COLO668 (cell line): ENCODE measurements around the gene TMEM259.

ENCODE experiments used
- DNase-seq: peaks from one replicate; lab custom pipeline; 2025; ENCODE audit not compliant: unreplicated experiment; lab: John Stamatoyannopoulos, UW

Gene TMEM259

DNA sequence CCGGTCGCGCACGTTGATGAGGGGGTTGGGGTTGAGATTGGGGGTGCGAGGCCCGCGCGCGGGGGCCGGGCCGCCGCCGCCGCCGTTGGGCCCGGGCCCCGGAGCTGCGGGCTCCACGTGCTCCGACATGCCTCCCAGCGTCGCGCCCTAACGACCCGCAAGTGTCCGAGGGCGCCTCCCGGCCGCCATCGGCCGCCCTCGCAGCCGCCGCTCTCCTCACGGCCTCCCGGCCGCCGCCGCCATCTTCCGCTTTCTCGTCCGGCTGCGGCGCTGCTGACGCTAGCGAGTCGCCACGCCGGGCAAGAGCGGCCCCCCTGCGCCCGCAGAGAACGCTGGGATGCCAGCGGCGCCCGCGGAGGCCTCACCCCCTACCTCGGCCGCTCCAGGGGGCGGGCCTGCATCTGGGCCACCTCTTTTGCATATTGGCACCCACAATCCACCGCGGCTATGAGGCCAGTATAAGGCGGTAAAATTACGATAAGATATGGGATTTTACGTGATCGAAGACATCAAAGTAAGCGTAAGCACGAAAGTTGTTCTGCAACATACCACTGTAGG is at the start of gene TMEM259:
TSS of gene TMEM259 (minus strand) at position 256 of the 558 bp plus-strand sequence. CDS start at position 129, 127 bp downstream.
- DNase-seq, result peak; percentile 99

- peak; percentile 26 for DNase-seq
Observed at GRCh38 chr19:1070576-1070930, 49.6 kb upstream of the TMEM259 start.

- DNase-seq, result peak; percentile 52
Observed at GRCh38 chr19:1069009-1069779, 48.3 kb upstream of the TMEM259 start.

DNA sequence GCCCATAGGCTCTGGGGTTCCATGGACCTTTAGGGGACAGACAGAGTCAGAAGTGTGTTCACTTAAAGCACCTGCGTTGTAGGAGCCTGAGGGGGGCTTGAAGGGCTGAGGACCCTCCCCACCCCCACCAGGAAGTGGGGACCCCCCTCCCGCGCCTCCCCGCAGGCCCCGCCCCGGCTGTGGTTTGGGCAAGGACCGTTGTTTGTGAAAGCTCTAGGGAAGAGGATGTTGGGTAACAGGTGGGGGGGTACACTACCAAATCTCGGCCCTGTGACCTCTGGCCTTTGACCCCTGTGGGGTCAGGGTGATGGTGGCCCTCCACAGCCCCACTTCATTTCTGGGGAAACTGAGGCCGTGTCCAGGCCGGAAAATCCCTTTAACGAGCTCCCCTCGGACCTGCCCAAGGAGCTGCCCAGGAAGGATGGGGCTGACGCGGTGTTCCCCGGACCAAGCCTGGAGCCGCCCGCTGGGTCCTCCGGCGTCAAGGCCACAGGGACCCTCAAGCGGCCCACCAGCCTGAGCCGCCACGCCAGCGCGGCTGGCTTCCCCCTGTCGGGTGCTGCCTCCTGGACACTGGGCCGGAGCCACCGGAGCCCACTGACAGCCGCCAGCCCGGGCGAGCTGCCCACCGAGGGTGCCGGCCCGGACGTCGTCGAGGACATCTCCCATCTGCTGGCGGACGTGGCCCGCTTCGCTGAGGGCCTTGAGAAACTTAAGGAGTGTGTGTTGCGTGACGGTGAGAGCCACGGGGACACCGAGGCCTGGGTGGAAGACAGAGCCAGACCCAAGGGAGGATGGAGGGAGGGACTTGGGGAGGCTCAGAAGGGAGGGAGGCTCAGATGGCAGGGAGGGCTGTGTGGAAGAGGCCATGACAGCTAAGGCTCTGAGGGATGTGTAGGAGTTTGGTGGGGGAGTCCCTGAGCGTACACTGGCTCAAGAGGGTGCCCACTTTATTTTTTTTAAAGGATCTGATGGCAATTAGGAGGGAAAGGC is 47.4 kb upstream of the TMEM259 start:
- no peak for DNase-seq

DNA sequence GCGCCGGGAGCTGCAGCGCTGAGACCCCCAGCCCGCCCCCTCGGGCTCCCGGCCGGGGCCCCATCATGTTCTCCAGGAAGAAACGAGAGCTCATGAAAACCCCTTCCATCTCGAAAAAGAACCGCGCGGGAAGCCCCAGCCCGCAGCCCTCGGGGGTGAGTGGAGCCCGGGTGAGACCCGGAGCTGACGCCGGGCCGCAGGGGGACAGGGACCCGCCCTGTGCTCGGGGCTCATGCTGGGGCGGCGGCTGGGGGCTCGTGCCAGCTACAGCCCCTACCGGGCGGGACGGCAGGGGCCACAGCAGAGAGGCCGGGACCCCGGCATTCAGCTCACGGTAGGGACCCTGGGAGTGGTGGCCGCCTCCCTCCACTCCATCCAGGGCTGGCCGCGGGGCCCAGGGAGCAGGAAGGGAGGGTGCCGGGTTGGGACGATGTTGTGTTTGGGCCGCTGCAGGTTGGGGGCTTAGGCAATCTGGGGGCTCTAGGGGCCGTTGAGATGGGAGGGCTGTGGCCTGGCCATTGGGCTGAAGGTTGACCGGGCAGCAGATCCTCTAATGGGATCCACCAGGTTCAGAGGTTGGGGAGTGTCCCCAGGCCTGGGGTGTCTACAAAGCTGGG is 46.5 kb upstream of the TMEM259 start:
- DNase-seq, result no peak

DNA sequence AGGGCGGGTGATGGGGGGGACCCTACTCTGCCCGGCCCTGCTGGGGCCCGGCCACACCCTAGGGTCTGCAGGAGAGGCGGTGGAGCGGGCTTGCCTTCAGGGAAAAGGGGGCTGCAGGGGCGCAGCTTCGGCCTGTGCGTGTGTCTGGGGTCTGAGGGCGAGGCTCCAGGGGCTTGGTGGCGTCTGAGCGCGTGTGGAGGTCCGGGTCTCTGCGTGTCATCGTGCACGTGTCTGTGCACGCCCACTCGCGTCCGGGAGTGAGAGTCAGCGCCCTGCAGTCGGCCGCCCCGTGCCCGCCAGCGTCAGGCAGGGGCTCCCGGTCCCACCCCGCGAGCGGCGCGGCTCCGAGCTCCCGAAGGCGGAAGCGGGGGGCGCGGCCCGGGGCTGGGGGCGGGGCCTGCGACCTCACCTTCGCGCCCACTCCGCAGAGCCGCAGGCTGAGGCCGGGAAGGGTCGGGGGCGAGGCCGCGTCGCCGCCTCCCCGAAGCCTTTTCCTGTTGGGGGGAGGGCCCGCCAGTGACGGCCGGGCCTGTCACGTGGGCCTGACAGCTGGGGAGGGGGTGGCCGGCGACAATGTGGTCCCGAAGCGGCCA is 45.9 kb upstream of the TMEM259 start, which contains the start of gene ARHGAP45:
TSS of gene ARHGAP45 (plus strand) at position 420 of the 593 bp plus-strand sequence. CDS start 239 bp downstream, outside the sequence.
- DNase-seq, result peak; percentile 27

- DNase-seq, result no peak
Observed at GRCh38 chr19:1066251-1066747, 45.4 kb upstream of the TMEM259 start.

DNA sequence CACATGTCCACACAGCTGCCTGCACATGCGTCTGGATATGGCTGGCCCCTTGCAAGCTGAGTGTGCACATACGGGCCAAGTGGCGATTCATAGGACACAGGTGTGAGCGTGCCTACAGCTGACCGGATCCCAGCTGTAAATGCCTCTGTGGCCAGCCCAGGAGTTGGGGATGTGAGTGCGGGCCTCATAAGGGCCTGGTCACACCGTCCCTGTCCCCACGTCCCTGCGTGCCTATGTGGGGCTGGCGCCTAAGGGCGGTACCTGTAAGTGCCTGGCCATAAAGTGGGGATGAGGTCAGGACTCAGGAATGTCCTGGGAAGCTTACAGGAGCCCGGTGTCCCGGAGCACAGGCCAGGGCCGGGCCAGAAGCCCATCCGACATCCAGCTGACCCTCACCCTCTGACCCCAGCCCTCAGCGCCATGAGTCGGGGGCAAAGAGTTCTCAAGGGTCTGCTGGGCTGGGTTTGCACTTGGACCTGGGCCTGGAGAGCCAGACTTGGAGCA is 44.7 kb upstream of the TMEM259 start:
- DNase-seq, result no peak

GRCh38 chr19:1064661-1065605 is 44.0 kb upstream of the TMEM259 start:
- peak; percentile 78 for DNase-seq

DNA sequence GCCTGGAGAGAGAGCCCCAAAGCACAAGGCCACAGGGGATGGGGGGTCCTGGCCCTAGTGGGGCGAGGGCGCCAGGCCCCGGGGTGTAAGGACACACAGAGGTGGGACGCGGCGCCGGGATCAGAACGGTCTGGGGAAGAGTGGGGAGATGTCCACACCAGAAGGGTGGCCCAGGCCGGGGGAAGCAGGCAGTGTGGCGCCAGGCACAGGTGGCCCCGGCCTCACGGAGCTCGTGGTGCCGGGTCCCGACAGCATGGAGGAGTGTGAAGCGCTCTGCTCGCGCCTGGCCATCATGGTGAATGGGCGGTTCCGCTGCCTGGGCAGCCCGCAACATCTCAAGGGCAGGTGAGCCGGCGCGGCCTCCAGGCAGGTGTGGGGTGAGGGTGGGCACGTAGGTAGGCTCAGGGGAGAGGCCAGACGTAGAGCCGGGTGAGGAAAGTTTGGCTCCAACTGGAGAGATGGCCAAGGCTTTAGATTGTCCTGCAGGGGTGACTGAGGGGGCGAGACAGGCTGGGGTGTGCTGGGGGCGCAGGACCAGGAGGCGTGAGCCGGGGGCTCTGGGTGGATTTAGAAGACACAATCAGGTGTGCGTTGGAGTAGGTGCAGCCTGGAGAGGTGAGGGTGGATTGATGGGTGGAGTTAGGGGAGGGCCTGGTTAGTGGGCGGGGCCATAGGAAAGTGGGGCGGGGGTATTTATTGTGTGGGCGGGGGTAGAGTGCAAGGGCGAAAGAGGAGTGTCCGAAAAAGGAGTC is 43.2 kb upstream of the TMEM259 start:
- DNase-seq, result peak; percentile 36

DNA sequence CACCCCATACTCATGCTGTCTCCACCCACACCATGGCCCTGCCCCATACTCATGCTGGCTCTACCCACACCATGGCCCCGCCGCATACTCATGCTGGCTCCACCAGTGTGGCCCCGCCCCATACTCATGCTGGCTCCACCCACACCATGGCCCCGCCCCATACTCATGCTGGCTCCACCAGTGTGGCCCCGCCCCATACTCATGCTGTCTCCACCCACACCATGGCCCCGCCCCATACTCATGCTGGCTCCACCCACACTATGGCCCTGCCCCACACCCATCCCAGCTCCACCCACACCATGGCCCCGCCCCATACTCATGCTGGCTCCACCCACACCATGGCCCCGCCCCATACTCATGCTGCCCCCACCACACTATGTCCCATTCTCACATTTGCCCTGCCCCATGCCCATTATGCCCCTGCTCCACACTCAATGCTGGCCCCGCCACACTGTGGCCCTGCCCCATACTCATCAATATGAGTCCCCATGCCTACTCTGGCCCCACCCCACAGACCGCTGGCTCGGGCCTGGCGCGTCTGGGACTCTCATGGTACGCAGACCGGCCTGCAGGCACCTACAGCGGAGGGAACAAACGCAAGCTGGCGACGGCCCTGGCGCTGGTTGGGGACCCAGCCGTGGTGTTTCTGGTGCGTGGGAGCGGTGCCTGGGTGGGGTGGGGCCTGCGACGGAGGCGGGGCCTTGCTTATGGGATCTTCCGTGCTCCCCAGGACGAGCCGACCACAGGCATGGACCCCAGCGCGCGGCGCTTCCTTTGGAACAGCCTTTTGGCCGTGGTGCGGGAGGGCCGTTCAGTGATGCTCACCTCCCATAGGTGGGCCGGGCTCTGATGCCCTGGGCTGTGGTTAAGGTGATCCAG is 42.3 kb upstream of the TMEM259 start:
- DNase-seq, result no peak

DNA sequence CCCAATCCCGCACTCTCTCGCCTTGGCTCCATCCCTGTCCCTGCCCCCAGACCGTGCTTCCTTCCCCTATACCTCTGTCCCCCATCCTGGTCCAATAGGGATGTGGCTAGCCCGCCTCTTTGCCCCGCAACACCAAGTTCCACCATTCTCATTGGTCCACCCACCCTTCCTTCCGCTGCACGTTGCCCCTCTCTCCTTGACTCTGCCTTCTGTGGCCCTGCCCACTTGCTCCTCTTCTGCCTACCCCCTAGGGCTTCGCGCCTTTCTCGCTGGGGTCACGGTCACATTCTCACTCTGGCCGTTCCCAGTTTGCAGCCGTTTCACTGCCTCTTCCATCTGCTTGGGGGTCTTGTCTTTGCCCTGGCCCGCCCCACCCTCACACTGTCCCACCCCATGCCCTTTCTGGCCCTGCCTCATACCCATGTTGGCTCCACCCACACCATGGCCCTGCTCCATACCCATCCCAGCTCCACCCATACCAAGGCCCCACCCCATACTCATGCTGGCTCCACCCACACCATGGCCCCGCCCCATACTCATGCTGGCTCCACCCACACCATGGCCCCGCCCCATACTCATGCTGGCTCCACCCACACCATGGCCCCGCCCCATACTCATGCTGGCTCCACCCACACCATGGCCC is 41.6 kb upstream of the TMEM259 start:
- no peak for DNase-seq

DNA sequence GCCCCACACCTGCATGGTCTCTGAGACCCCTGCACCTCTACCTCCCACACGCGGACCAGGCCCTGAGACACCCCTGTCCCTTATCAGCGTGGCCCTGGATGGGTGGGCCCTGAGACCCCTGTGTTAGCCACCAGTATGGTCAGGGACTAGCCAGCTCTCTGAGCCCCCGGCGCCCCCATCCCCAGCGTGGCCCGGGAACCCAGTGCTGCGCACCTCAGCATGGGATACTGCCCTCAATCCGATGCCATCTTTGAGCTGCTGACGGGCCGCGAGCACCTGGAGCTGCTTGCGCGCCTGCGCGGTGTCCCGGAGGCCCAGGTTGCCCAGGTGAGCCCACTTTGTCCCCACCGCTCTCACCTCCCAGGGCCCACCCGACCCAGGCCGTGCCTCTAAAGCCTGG is 41.1 kb upstream of the TMEM259 start:
- DNase-seq, result no peak

DNA sequence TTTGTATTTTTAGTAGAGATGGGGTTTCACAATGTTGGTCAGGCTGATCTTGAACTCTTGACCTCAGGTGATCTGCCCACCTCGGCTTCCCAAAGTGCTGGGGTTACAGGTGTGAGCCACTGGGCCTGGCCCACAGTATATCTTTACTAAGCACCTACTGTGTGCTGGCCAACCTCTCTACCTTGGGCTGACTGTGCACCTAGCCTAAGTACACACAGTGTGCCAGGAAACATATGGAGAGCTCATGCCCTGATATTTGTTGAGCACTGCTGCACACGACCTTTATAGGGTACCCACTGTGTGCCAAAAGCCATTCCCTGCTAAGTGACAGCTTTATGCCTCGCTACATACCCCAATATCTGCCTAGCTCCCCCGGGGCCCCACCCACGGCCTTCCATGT is 39.8 kb upstream of the TMEM259 start:
- no peak for DNase-seq

DNA sequence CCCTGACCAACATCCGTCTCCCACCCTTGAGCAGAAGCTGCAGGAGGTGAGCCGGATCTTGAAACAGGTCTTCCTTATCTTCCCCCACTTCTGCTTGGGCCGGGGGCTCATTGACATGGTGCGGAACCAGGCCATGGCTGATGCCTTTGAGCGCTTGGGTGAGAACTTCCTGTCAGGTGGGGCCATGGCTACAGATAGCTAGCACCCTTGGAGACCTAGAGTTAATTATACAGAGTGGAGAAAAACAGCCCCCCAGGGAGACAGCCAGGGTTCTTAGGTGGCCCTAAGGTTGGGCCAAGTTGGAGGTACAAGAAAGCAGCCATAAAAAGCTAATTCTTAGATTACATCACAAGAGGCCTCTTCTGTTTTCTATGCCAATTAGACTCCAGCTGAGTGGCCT is 37.2 kb upstream of the TMEM259 start:
- DNase-seq, result no peak

- DNase-seq, result no peak
Observed at GRCh38 chr19:1057176-1057855, 36.4 kb upstream of the TMEM259 start.
